HAP-1 (cell line): Measurements from ENCODE around the gene CRCP.
"Not testable (repeated sequence)": the region's sequence is repeated elsewhere in the genome, so short reads cannot be mapped to it uniquely, and the experiment has no call there.

Experiments
- DNase-seq, 2 experiments: peaks; one replicate each; pipeline ENCODE4 v3.0.0-alpha.2; 2016 to 2020; ENCODE audit warnings: low spot score in 2 of 2
- H3K27me3 ChIP-seq: fragments of 250-450 bp; sonication (Bioruptor Pico); 2 replicates; pipeline ENCODE4 v1.5.1; 2020; ENCODE audit warnings: low read depth, mild to moderate bottlenecking, moderate library complexity
- H3K36me3 ChIP-seq: fragments of 250-450 bp; sonication (Bioruptor Pico); replicated peaks from 2 replicates; pipeline ENCODE4 v1.5.1; 2020; ENCODE audit warnings: mild to moderate bottlenecking
- H3K4me1 ChIP-seq: fragments of 250-450 bp; sonication (Bioruptor Pico); 2 replicates; pipeline ENCODE4 v1.5.1; 2020; ENCODE audit warnings: mild to moderate bottlenecking
- H3K4me3 ChIP-seq: fragments of 250-450 bp; sonication (Bioruptor Pico); 2 replicates; pipeline ENCODE4 v1.5.1; 2020; ENCODE audit warnings: mild to moderate bottlenecking, moderate library complexity
- H3K9me3 ChIP-seq: fragments of 250-450 bp; sonication (Bioruptor Pico); 2 replicates; pipeline ENCODE4 v1.5.1; 2020; ENCODE audit warnings: mild to moderate bottlenecking, moderate library complexity
- in situ Hi-C: fragments of 300-500 bp; cut with MboI; formaldehyde crosslinking; loops from 3 replicates; pipeline ENCODE4 v1.14.3; 2020; ENCODE audit warnings: low sequenced_read_pairs, inconsistent platforms, mixed read lengths

The CRCP gene

DNA sequence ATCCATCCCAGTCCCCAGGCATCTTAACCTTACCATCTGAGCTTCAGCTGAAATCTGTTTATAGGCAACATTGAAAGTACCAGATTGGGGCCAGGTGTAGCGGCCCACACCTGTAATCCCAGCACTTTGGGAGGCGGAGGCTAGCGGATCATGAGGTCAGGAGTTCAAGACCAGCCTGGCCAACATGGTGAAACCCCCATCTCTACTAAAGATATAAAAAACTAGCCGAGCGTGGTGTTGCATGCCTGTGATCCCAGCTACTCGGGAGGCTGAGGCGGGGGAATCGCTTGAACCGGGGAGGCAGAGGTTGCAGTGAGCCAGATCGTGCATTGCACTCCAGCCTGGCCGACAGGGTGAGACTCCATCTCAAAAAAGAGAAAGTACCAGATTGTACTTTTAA lies 39.0 kb downstream of the CRCP start:
- no peak for DNase-seq
- in situ Hi-C loops: no loop called here
- Histone ChIP-seq H3K4me3 (no peak overlapping the region), H3K27me3 (no peaks in the 10 kb centered on the region), H3K4me1 (peaks cover 8% of the 10 kb centered on the region), H3K36me3 (peaks cover 37% of the 10 kb centered on the region), H3K9me3 (no peaks in the 10 kb centered on the region)

GRCh38 chr7:66156035-66156434 lies 41.4 kb downstream of the CRCP start:
- peaks cover 29% of the 10 kb centered on the region for H3K36me3 ChIP-seq
- H3K4me1 ChIP-seq, H3K27me3 ChIP-seq, H3K9me3 ChIP-seq, in situ Hi-C loops, DNase-seq, H3K4me3 ChIP-seq: not testable (repeated sequence)

DNA sequence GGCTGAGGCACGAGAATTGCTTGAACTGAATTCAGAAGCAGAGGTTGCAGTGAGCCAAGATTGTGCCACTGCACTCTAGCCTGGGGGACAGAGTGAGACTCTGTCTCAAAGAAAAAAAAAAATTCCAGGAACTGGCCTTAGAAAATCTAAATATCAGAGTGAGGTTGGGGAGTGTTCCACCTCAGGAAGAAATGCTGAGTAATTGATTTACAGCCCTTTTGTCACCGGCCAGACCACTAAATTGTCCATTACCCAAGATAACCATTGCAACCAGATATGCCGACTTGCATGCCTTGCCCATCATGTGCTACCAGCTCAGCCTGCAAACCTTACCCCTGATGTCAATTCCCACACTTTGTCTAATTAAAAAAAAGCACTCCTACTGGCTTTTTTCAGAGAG lies 42.4 kb downstream of the CRCP start:
- H3K9me3 ChIP-seq: no peaks in the 10 kb centered on the region
- H3K4me1 ChIP-seq: peaks cover 8% of the 10 kb centered on the region
- H3K4me3 ChIP-seq: no peak overlapping the region
- H3K36me3 ChIP-seq: peaks cover 24% of the 10 kb centered on the region
- no peak for DNase-seq
- H3K27me3 ChIP-seq: no peaks in the 10 kb centered on the region
- in situ Hi-C loops: no loop called here

GRCh38 chr7:66162622-66163021 lies 48.0 kb downstream of the CRCP start:
- Histone ChIP-seq H3K4me3 (no peak overlapping the region), H3K9me3 (no peaks in the 10 kb centered on the region), H3K36me3 (peaks cover 8% of the 10 kb centered on the region), H3K27me3 (no peaks in the 10 kb centered on the region), H3K4me1 (no peaks in the 10 kb centered on the region)
- no peak for DNase-seq
- in situ Hi-C loops: no loop called here

DNA sequence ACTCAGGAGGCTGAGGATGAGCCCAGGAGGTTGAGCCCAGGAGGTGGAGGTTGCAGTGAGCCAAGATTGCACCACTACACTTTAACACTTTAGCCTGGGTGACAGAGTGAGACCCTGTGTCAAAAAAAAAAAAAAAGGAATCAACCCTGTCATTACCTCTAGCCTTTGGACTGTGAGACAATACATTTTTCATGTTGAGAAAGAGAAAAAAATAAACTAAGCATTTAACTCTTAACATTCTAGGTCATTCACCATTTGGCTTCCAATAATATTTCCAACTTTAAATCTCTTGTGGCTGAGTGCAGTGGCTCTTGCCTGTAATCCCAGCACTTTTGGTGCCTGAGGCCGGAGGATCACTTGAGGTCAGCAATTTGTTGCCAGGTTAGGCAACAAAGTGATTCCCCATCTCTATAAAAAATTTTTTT lies 48.6 kb downstream of the CRCP start:
- DNase-seq: no peak
- no peak overlapping the region for H3K4me3 ChIP-seq
- H3K36me3 ChIP-seq: peaks cover 5% of the 10 kb centered on the region
- H3K4me1 ChIP-seq: no peaks in the 10 kb centered on the region
- no peaks in the 10 kb centered on the region for H3K9me3 ChIP-seq
- in situ Hi-C loops: no loop called here
- H3K27me3 ChIP-seq: no peaks in the 10 kb centered on the region

DNA sequence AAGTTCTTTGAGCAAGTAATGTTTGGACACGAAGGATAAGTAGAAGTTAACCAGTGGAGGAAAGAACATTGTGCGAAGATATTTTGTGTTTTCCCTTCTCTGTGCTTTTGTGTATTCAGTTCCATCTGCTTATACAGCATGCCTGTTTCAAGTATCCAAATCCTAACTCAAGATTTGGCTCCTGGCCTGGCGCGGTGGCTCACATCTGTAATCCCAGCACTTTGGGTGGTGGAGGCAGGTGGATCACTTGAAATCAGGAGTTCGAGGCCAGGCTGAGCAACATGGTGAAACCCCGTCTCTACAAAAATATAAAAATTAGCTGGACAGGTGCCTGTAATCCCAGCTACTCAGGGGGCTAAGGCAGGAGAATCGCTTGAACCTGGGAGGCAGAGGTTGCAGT lies 49.7 kb downstream of the CRCP start:
- no peaks in the 10 kb centered on the region for H3K9me3 ChIP-seq
- no peak for DNase-seq
- H3K27me3 ChIP-seq: no peaks in the 10 kb centered on the region
- H3K4me1 ChIP-seq: no peaks in the 10 kb centered on the region
- no peak overlapping the region for H3K4me3 ChIP-seq
- no peaks in the 10 kb centered on the region for H3K36me3 ChIP-seq
- in situ Hi-C loops: no loop called here

DNA sequence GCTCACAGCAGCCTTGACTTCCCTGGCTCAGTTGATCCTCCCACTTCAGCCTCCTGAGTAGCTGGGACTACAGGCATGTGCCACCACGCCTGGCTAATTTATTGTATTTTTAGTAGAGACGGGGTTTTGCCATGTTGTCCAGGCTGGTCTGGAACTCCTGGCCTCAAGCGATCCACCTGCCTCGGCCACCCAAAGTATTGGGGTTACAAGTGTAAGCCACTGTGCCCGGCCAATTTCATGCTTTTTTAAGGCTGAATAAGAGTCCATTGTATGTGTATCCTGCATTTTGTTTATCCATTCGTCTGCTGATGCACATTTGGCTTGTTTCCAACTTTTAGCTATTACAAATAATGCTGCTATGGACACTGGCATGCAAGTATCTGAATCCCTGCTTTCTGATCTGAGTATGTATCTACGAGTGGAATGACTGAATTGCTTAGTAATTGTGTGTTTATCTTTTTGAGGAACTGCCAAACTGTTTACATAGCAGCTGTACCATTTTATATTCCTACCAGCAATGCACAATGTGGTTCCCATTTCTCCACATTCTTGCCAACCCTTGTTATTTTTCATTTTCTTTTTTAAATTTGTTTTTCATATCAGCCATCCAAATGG lies 53.2 kb downstream of the CRCP start:
- Histone ChIP-seq H3K4me1 (no peaks in the 10 kb centered on the region), H3K36me3 (no peaks in the 10 kb centered on the region), H3K4me3 (no peak overlapping the region), H3K27me3 (no peaks in the 10 kb centered on the region), H3K9me3 (no peaks in the 10 kb centered on the region)
- no peak for DNase-seq
- in situ Hi-C loops: no loop called here

DNA sequence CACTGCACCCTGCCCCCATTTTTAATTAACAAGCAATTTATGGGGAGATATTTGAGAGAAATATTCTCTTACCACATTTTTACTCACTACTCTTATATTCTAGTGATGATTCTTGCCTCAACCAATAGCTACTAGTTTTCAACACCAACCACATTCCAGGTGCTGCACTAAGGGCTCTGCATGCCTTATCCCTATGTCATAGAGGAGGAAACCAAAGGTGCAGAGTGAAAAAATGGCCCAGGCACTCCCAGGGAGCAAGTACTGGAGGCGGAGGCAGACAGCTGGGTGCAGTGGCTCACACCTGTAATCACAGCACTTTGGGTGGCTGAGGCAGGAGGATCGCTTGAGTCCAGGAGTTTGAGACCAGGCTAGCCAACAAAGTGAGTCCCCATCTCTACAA lies 55.0 kb downstream of the CRCP start:
- in situ Hi-C loops: no loop called here
- DNase-seq: no peak

DNA sequence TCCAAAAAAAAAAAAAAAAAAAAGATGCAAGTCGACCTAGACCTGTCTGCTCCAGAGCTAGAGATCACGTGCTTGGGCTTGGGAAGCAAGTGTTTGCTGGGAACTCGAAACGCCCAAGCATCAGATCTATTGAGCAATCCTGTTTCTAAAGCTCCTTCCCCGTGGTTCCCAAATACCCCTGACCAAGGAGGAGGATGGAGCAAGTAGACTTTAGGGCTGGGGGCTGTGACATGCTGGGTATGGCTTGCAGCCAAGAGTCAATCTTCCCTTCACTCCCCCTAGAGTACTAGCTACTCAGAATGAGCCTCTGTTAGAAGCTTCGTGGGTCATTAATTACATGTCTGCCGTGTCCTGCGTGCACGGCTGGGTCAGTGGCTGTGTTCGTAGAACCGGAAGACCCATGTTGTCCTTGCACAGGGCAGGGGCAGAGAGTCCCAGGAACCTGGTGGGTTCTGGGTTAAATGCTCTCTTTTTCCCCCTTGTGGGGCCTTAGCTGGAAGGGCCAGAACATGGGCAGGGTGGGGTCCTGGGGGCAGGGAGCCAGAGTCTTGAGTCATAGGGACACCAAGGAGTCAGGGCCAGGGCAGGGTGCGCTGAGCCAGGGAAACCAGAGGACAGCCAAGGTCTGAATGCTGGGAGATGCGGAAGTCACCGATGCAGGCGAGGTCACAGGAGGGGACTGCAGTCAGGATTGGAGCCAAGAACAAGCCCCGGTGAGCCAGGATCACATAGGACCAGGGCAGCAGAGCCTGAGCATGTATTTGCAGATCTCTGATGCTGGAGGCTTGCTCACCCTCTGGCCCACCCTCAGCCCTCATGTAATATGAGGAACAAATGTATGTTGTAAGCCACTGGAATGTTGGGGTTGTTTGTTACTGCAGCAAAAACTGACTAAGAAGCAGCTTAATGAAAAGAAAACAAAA lies 55.9 kb downstream of the CRCP start:
- Histone ChIP-seq H3K36me3 (no peaks in the 10 kb centered on the region), H3K4me1 (no peaks in the 10 kb centered on the region), H3K9me3 (no peaks in the 10 kb centered on the region), H3K4me3 (no peak overlapping the region), H3K27me3 (no peaks in the 10 kb centered on the region)
- DNase-seq: no peak
- in situ Hi-C loops: no loop called here

More for the DNA sequence above, 55.0 kb downstream of the CRCP start:
- no peaks in the 10 kb centered on the region for H3K4me1 ChIP-seq
- no peaks in the 10 kb centered on the region for H3K9me3 ChIP-seq
- H3K27me3 ChIP-seq: no peaks in the 10 kb centered on the region
- no peak overlapping the region for H3K4me3 ChIP-seq
- H3K36me3 ChIP-seq: no peaks in the 10 kb centered on the region

DNA sequence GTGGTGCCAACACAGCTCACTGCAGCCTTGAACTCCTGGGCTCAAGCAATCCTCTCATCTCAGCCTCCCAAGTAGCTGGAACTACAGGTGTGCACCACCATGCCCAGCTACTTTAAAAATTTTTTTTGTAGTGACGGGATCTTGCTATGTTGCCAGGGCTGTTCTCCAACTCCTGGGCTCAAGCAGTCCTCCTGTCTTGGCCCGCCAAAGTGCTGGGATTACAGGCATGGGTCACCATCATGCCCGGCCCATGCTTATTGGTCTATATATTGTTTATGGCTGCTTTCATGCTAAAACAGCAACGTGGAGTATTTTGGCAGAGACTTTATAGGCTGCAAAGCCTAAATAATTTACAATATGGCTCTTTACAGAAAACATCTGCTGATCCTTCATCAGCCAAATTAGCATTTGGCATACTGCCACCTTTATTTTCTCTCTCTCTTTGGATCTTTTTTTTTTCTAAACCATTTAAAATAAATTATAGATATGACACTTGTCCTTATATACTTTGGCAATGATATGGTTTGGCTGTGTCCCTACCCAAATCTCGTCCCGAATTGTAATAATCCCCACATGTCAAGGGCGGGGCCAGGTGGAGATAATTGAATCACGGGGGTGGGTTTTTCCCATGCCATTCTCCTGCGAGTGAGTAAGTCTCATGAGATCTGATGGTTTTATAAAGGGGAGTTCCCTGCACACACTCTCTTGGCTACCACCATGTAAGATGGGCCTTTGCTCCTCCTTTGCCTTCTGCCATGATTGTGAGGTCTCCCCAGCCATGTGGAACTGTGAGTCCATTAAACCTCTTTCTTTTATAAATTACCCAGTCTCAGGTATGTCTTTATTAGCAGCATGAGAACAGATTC lies 58.1 kb downstream of the CRCP start:
- in situ Hi-C loops: not testable (repeated sequence)

DNA sequence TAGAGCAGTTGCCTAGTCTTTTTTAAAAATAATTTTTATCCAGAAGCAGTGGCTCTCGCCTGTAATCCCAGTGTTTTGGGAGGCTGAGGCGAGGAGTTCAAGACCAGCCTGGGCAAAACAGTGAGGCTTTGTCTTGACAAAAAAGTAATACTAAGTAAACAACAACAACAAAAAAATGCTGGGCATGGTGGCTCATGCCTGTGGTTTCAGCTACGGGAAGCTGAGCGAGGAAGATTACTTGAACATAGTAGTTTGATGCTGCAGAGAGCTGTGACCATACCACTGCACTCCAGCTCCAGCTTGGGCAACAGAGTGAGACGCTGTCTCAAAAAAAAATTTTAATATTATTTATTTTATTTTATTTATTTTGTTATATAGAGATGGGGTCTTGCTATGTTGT lies 59.2 kb downstream of the CRCP start:
- in situ Hi-C loops: no loop called here
- Histone ChIP-seq H3K27me3 (no peaks in the 10 kb centered on the region), H3K9me3 (no peaks in the 10 kb centered on the region), H3K4me3 (no peak overlapping the region), H3K4me1 (no peaks in the 10 kb centered on the region), H3K36me3 (no peaks in the 10 kb centered on the region)
- no peak for DNase-seq

More for the DNA sequence above, 58.1 kb downstream of the CRCP start:
- H3K9me3 ChIP-seq, H3K4me3 ChIP-seq, H3K36me3 ChIP-seq, DNase-seq, H3K4me1 ChIP-seq, H3K27me3 ChIP-seq: not testable (repeated sequence)

GRCh38 chr7:66175006-66175405 lies 60.4 kb downstream of the CRCP start:
- H3K4me1 ChIP-seq, H3K4me3 ChIP-seq, H3K9me3 ChIP-seq, H3K27me3 ChIP-seq, H3K36me3 ChIP-seq, in situ Hi-C loops: not testable (repeated sequence)
- DNase-seq: peak in 1 of 2 experiments; percentile 21

GRCh38 chr7:66176914-66177313 lies 62.3 kb downstream of the CRCP start:
- no peak for DNase-seq
- Histone ChIP-seq H3K4me1 (no peaks in the 10 kb centered on the region), H3K27me3 (no peaks in the 10 kb centered on the region), H3K36me3 (no peaks in the 10 kb centered on the region), H3K9me3 (no peaks in the 10 kb centered on the region), H3K4me3 (no peak overlapping the region)
- in situ Hi-C loops: no loop called here

- Histone ChIP-seq H3K9me3 (no peaks in the 10 kb centered on the region), H3K4me3 (no peak overlapping the region), H3K27me3 (no peaks in the 10 kb centered on the region), H3K36me3 (no peaks in the 10 kb centered on the region), H3K4me1 (no peaks in the 10 kb centered on the region)
- no peak for DNase-seq
- in situ Hi-C loops: no loop called here
Observed at GRCh38 chr7:66178258-66178657, 63.6 kb downstream of the CRCP start.
